K562 (cell line): ENCODE results near the gene NAA50. TPM values are rescaled to one million over a fixed set of nuclear protein-coding genes. Genes with fewer than 3 reads are reported as not detected.

ENCODE experiments used
- ATAC-seq: fragments of 200-7000 bp; cut with Tn5 transposase; 3 replicates; pipeline ENCODE4 v1.9.1; 2020; ENCODE audit warnings: moderate library complexity
- BruUV-seq: library from RNA; stranded (reverse); fragments of 400-500 nt; replicated peaks from 2 replicates; lab custom pipeline; 2021; lab: Mats Ljungman, UMichigan
- CTCF ChIA-PET: fragments of 300-600 bp; formaldehyde crosslinking; extraction: SDS; loops from one replicate; lab custom pipeline; 2021; ENCODE audit warnings: low intra/inter-chr PET ratio; lab: Yijun Ruan, JAX
- POLR2A ChIA-PET: fragments of 300-600, 350-650 bp; sonication (Branson Sonifier 250); formaldehyde crosslinking; extraction: SDS; loops from one replicate; lab custom pipeline; 2021; ENCODE audit warnings: antibody characterized with exemption, inconsistent platforms; lab: Yijun Ruan, JAX
- DNase-seq, 4 experiments: peaks; one replicate each; pipeline versions ENCODE4 v3.0.0 to v3.0.0-alpha.2; 2011 to 2018; ENCODE audit warnings: low spot score in 3 of 4, mixed read lengths in 3 of 4; ENCODE audit errors: extremely low read depth in 1 of 4
- FAIRE-seq: peaks from 2 replicates; lab custom pipeline; 2011; peaks lifted over from hg19 to GRCh38; lab: Jason Lieb, UNC
- H2AFZ ChIP-seq: 2 replicates; pipeline ENCODE4 v1.6.0; 2011; ENCODE audit warnings: low read depth, low read length, control low read depth, inconsistent platforms
- H3K27ac ChIP-seq: fragments of 200-600 bp; 3 replicates; pipeline ENCODE4 v1.8.0; 2011; ENCODE audit warnings: low read depth, mild to moderate bottlenecking, control low read depth, inconsistent platforms, low read length, moderate library complexity, mixed read lengths; ENCODE audit errors: extremely low read depth
- H3K27me3 ChIP-seq, 2 experiments: fragments of 300-600 bp in 1 of 2; 2 replicates in 1 of 2; 3 replicates in 1 of 2; pipeline versions ENCODE4 v1.6.0 to v1.8.0; 2011; ENCODE audit warnings: inconsistent platforms in 2 of 2, low read length in 2 of 2, mild to moderate bottlenecking in 1 of 2, mixed read lengths in 1 of 2, moderate library complexity in 1 of 2; ENCODE audit not compliant: control insufficient read depth in 2 of 2, insufficient read depth in 2 of 2
- H3K36me3 ChIP-seq: fragments of 300-600 bp; 3 replicates; pipeline ENCODE4 v1.8.0; 2011; ENCODE audit warnings: mild to moderate bottlenecking, low read length, inconsistent platforms; ENCODE audit not compliant: control insufficient read depth, insufficient read depth
- H3K4me1 ChIP-seq, 2 experiments: fragments of 200-600 bp in 1 of 2; replicated peaks in 1 of 2; 2 replicates in 1 of 2; 3 replicates in 1 of 2; pipeline versions ENCODE4 v1.5.1 to v1.8.0; 2011; ENCODE audit warnings: inconsistent platforms in 2 of 2, low read length in 2 of 2, mild to moderate bottlenecking in 1 of 2, mixed read lengths in 1 of 2, moderate library complexity in 1 of 2; ENCODE audit not compliant: control insufficient read depth in 2 of 2, insufficient read depth in 2 of 2
- H3K4me2 ChIP-seq: 2 replicates; pipeline ENCODE4 v1.6.1; 2011; ENCODE audit warnings: low read length, control low read depth, inconsistent platforms, mixed read lengths; ENCODE audit not compliant: insufficient read depth
- H3K4me3 ChIP-seq: fragments of 200-600 bp; sonication (generic), shearing (Covaris generic); 2 replicates; pipeline ENCODE4 v1.5.1; 2016; ENCODE audit warnings: control low read depth, inconsistent platforms
- H3K79me2 ChIP-seq: fragments of 200-600 bp; 3 replicates; pipeline ENCODE4 v1.8.0; 2011; ENCODE audit warnings: low read length, inconsistent platforms; ENCODE audit not compliant: control insufficient read depth, insufficient read depth
- H3K9ac ChIP-seq, 2 experiments: 2 replicates each; pipeline versions ENCODE4 v1.6.0 to v1.6.1; 2011; ENCODE audit warnings: low read depth in 2 of 2, low read length in 2 of 2, control low read depth in 1 of 2, inconsistent platforms in 1 of 2, mild to moderate bottlenecking in 1 of 2, mixed read lengths in 1 of 2; ENCODE audit not compliant: insufficient read depth in 1 of 2
- H3K9me1 ChIP-seq: one replicate; pipeline ENCODE4 v1.6.0; 2011; ENCODE audit warnings: inconsistent platforms, mild to moderate bottlenecking, low read length, moderate library complexity; ENCODE audit not compliant: control insufficient read depth, insufficient read depth
- H3K9me3 ChIP-seq: replicated peaks from 2 replicates; pipeline ENCODE4 v1.5.1; 2011; ENCODE audit warnings: low read depth, low read length, inconsistent platforms; ENCODE audit not compliant: control insufficient read depth, insufficient read depth
- H4K20me1 ChIP-seq: replicated peaks from 2 replicates; pipeline ENCODE4 v1.6.1; 2011; ENCODE audit warnings: low read length, inconsistent platforms, mixed read lengths; ENCODE audit not compliant: control insufficient read depth, insufficient read depth
- CAMTA2 ChIP-seq: fragments of 250-450 bp; sonication (Bioruptor Pico); conservative IDR thresholded peaks from 2 replicates; pipeline ENCODE4 v1.5.1; 2022
- ETS2 ChIP-seq: IDR thresholded peaks from 2 replicates; pipeline ENCODE4 v1.6.1; 2016; ENCODE audit warnings: borderline replicate concordance, missing genetic modification characterization, mild to moderate bottlenecking, moderate library complexity, missing compliant biosample characterization; ENCODE audit not compliant: poor library complexity, severe bottlenecking
- HMGN3 ChIP-seq: IDR thresholded peaks from 2 replicates; pipeline ENCODE4 v1.6.1; 2011; ENCODE audit warnings: borderline replicate concordance, low read depth, mild to moderate bottlenecking, mixed read lengths, low read length; ENCODE audit not compliant: insufficient read length; ENCODE audit errors: extremely low read depth
- JUND ChIP-seq, 2 experiments: IDR thresholded peaks; 2 replicates in 1 of 2; 3 replicates in 1 of 2; pipeline ENCODE4 v1.6.1; 2011; ENCODE audit warnings: borderline replicate concordance in 2 of 2, low read depth in 2 of 2, low read length in 2 of 2, improper control_type of control experiment in 1 of 2, missing biosample characterization in 1 of 2, missing genetic modification characterization in 1 of 2, missing genetic modification reagents in 1 of 2
- NR3C1 ChIP-seq: sonication (generic); formaldehyde crosslinking; IDR thresholded peaks from 2 replicates; pipeline ENCODE4 v1.8.1; 2022; ENCODE audit warnings: missing genetic modification reagents
- PPARD ChIP-seq: fragments of 250-450 bp; sonication (Bioruptor Pico); IDR thresholded peaks from 2 replicates; pipeline ENCODE4 v1.8.0; 2022; ENCODE audit warnings: inconsistent platforms, mild to moderate bottlenecking, moderate library complexity
- SLC30A9 ChIP-seq: fragments of 250-450 bp; sonication (Bioruptor Pico); IDR thresholded peaks from 2 replicates; pipeline ENCODE4 v1.8.0; 2022; ENCODE audit warnings: mild to moderate bottlenecking, moderate library complexity
- STAT5A ChIP-seq: IDR thresholded peaks from 2 replicates; pipeline ENCODE4 v1.6.1; 2012; ENCODE audit warnings: low read length, inconsistent platforms, borderline replicate concordance
- TRIM25 ChIP-seq: fragments of 450-650 bp; IDR thresholded peaks from 2 replicates; pipeline ENCODE4 v1.7.0; 2016; ENCODE audit warnings: borderline replicate concordance
- UBTF ChIP-seq, 2 experiments: IDR thresholded peaks; 2 replicates each; pipeline ENCODE4 v1.6.1; 2012; ENCODE audit warnings: improper control_type of control experiment in 2 of 2, low read depth in 2 of 2, low read length in 2 of 2, borderline replicate concordance in 1 of 2
- ZNF197 ChIP-seq: fragments of 200-800 bp; sonication (Bioruptor generic); IDR thresholded peaks from 2 replicates; pipeline ENCODE4 v1.6.1; 2016; ENCODE audit warnings: low read depth, missing genetic modification characterization, missing compliant biosample characterization
- WGBS: fragments of 100-300 bp; shearing (Covaris generic); methylation state at CpG from one replicate; pipeline ENCODE4 v1.1.6; 2016; ENCODE audit warnings: low coverage, mixed read lengths; ENCODE audit not compliant: insufficient coverage; ENCODE audit errors: missing lambda C conversion rate; 5-methylcytosine and 5-hydroxymethylcytosine counted together
- in situ Hi-C: fragments of 300-500 bp; cut with MboI; formaldehyde crosslinking; loops from 4 replicates; pipeline ENCODE4 v1.15.0; 2018; ENCODE audit warnings: inconsistent platforms, mixed read lengths
- intact Hi-C: fragments of 100-400 bp; cut with micrococcal nuclease; formaldehyde crosslinking; loops from 2 replicates; pipeline ENCODE4 v1.14.2; 2022
- polyA plus RNA-seq, 8 experiments: library from polyadenylated mRNA; depleted of rRNA in 4 of 8; stranded (reverse) in 5 of 8; unstranded in 3 of 8; fragments of >200 nt; fragmentation: Nextera tagmentation in 2 of 8; fragmentation: Illumina TruSeq in 1 of 8; extraction: Ambion mirVana in 2 of 8; extraction: Trizol in 1 of 8; gene quantifications; 2 replicates each; pipeline versions ENCODE4 v1.2.1 to v1.2.3, GENCODE V29; 2011 to 2014; ENCODE audit warnings: inconsistent platforms in 1 of 8, missing spikeins in 1 of 8
- total RNA-seq, 7 experiments: library from RNA; depleted of rRNA in 6 of 7; stranded (reverse); fragments of >200 nt in 6 of 7; fragmentation: Illumina TruSeq in 2 of 7; extraction: Trizol in 2 of 7; gene quantifications; 2 replicates each; pipeline versions ENCODE4 v1.2.1 to v1.2.3, GENCODE V29; 2011 to 2021; ENCODE audit warnings: low replicate concordance in 1 of 7

NAA50 gene
- total and polyA plus RNA-seq, 9 of the 15 experiments (the other 6 are each of a cell fraction or from before 2014, with no cell fraction given): 40.0 to 301 (median 112) TPM

- CTCF ChIA-PET: no interaction called here
- Histone ChIP-seq H3K4me3 (no peak overlapping the region), H3K9ac (no peak overlapping the region), H3K4me1 (no peaks in the 10 kb centered on the region; a peak in 1 of 5 replicates), H3K79me2 (no peaks in the 10 kb centered on the region), H3K36me3 (no peaks in the 10 kb centered on the region), H3K27ac (no peak overlapping the region), H3K9me1 (no peaks in the 10 kb centered on the region), H3K4me2 (no peak overlapping the region), H3K27me3 (no peaks in the 10 kb centered on the region), H3K9me3 (no peaks in the 10 kb centered on the region), H4K20me1 (no peaks in the 10 kb centered on the region), H2AFZ (no peak overlapping the region)
- intact Hi-C loops: no loop called here
- FAIRE-seq (no peak), DNase-seq (peak in 3 of 4 experiments; percentile 8 to 10 (median 9)), ATAC-seq (peak; percentile 57; the same call in 2 of the 3 replicates)
- TF ChIP-seq TRIM25: no peak
- TF ChIP-seq JUND (IDR thresholded peaks at IDR 0.05; ENCODE audit: borderline replicate concordance, low read depth, low read length): peak; percentile 37; the same call in 1 of the 2 replicates
- no peak for TF ChIP-seq JUND (tag; IDR thresholded peaks at IDR 0.05; ENCODE audit: borderline replicate concordance, low read depth, low read length)
- POLR2A ChIA-PET: no interaction called here
- no TSS peak for BruUV-seq
- in situ Hi-C loops: no loop called here
These were observed 23.5 kb upstream of the NAA50 start for GRCh38 chr3:113769551-113769950.

DNA sequence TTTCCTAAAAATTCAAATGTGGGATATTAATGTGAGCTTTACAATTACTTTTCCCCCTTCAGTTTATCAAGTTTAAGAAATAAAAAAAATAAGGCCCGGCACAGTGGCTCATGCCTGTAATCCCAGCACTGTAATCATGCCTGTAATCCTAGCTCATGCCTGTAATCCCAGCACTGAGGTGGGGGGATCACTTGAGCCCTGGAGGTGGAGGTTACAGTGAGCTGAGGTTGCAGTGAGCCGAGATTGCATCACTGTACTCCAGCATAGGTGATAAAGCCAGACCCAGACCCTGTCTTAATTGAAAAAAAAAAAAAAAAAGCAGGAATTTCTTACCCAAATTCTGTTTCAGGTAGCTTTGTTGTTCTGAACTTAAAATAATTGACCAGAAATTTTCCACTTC lies 18.6 kb upstream of the NAA50 start:
- ChIA-PET POLR2A (interaction anchor here (1.7 kb wide), 2 partner anchors 15 to 16 kb away, joined by 4 to 5 read pairs; no protein-coding TSS in a partner anchor), CTCF (no interaction called here)
- intact Hi-C loops (no loop called here), in situ Hi-C loops (no loop called here)
- Histone ChIP-seq H3K4me2 (no peak overlapping the region), H2AFZ (no peak overlapping the region), H3K27ac (no peak overlapping the region), H3K79me2 (peaks cover 3% of the 10 kb centered on the region; the same call in 2 of the 3 replicates), H3K36me3 (no peaks in the 10 kb centered on the region), H3K9ac (no peak overlapping the region), H3K4me1 (no peaks in the 10 kb centered on the region), H4K20me1 (no peaks in the 10 kb centered on the region), H3K9me3 (no peaks in the 10 kb centered on the region), H3K4me3 (no peak overlapping the region), H3K27me3 (no peaks in the 10 kb centered on the region), H3K9me1 (no peaks in the 10 kb centered on the region)
- 88% methylated on average over 1 of the region's 2 CpGs for WGBS
- FAIRE-seq: no peak
- no peak for DNase-seq
- ATAC-seq: no peak
- no TSS peak for BruUV-seq
- TF ChIP-seq ETS2 (tag) (no peak), SLC30A9 (CRISPR knock-in tag) (no peak), NR3C1 (no peak), UBTF (IDR thresholded peaks at IDR 0.05; ENCODE audit: borderline replicate concordance in 1 of 2, low read depth in 2 of 2, low read length in 2 of 2) (no peak), HMGN3 (no peak), ZNF197 (CRISPR knock-in tag) (no peak), STAT5A (no peak), PPARD (CRISPR knock-in tag) (no peak), CAMTA2 (CRISPR knock-in tag) (no peak)
